H1 (cell line): ENCODE results near the gene GTF3C5. TPM values are rescaled to one million over a fixed set of nuclear protein-coding genes. Genes with fewer than 3 reads are reported as not detected.

Experiments used
- CTCF ChIA-PET: fragments of 300-600 bp; sonication (Branson Sonifier 250); formaldehyde crosslinking; loops from one replicate; lab custom pipeline; 2021; ENCODE audit not compliant: partially characterized antibody; lab: Charles Lee
- POLR2A ChIA-PET: fragments of 300-600 bp; sonication (Branson Sonifier 250); formaldehyde crosslinking; loops from one replicate; lab custom pipeline; 2021; ENCODE audit warnings: inconsistent platforms; ENCODE audit not compliant: partially characterized antibody; lab: Charles Lee
- DNase-seq, 2 experiments: peaks; one replicate each; pipeline versions ENCODE4 v3.0.0 to v3.0.0-alpha.2; 2010 to 2022; ENCODE audit warnings: low spot score in 2 of 2, low read depth in 1 of 2, mixed read lengths in 1 of 2
- FAIRE-seq: peaks from 2 replicates; lab custom pipeline; 2011; peaks lifted over from hg19 to GRCh38; lab: Jason Lieb, UNC
- H2AFZ ChIP-seq: 2 replicates; pipeline ENCODE4 v1.8.1; 2012; ENCODE audit warnings: low read length, inconsistent platforms
- H2AK5ac ChIP-seq: 2 replicates; pipeline ENCODE4 v1.6.1; 2013; ENCODE audit warnings: low read depth, low read length
- H2BK120ac ChIP-seq: replicated peaks from 2 replicates; pipeline ENCODE3; 2013; ENCODE audit warnings: low read depth, low read length, inconsistent platforms
- H2BK12ac ChIP-seq: 2 replicates; pipeline ENCODE4 v1.6.1; 2013; ENCODE audit warnings: low read depth, low read length
- H2BK15ac ChIP-seq: 2 replicates; pipeline ENCODE4 v1.6.1; 2013; ENCODE audit warnings: low read length
- H2BK20ac ChIP-seq: 2 replicates; pipeline ENCODE4 v1.6.1; 2013; ENCODE audit warnings: low read length
- H2BK5ac ChIP-seq: 2 replicates; pipeline ENCODE4 v1.6.1; 2013; ENCODE audit warnings: low read depth, low read length
- H3K14ac ChIP-seq: 2 replicates; pipeline ENCODE4 v1.6.1; 2013; ENCODE audit warnings: inconsistent platforms; ENCODE audit not compliant: insufficient read length
- H3K18ac ChIP-seq: 2 replicates; pipeline ENCODE4 v1.6.1; 2013; ENCODE audit warnings: low read length; ENCODE audit errors: extremely low read depth
- H3K23ac ChIP-seq: 2 replicates; pipeline ENCODE4 v1.6.1; 2013; ENCODE audit warnings: inconsistent platforms; ENCODE audit not compliant: insufficient read length
- H3K23me2 ChIP-seq: 2 replicates; pipeline ENCODE4 v1.6.1; 2013; ENCODE audit warnings: low read depth, low read length
- H3K27ac ChIP-seq: 2 replicates; pipeline ENCODE4 v1.6.1; 2011; ENCODE audit warnings: low read depth, low read length, inconsistent platforms
- H3K27me3 ChIP-seq, 4 experiments: replicated peaks in 1 of 4; 1 replicate in 1 of 4; 2 replicates in 3 of 4; pipeline versions ENCODE4 v1.6.1 to v1.8.1; 2011 to 2013; ENCODE audit warnings: low read length in 3 of 4, mild to moderate bottlenecking in 3 of 4, inconsistent platforms in 2 of 4, mixed read lengths in 2 of 4, moderate library complexity in 1 of 4; ENCODE audit not compliant: control insufficient read depth in 3 of 4, insufficient read depth in 3 of 4; ENCODE audit errors: extremely low read depth in 1 of 4
- H3K36me3 ChIP-seq, 4 experiments: 2 replicates each; pipeline versions ENCODE4 v1.6.1 to v1.8.1; 2011 to 2013; ENCODE audit warnings: mild to moderate bottlenecking in 4 of 4, low read length in 3 of 4, moderate library complexity in 2 of 4, control low read depth in 1 of 4, inconsistent platforms in 1 of 4; ENCODE audit not compliant: insufficient read depth in 4 of 4, control insufficient read depth in 2 of 4
- H3K4ac ChIP-seq: replicated peaks from 2 replicates; pipeline ENCODE3; 2013; ENCODE audit warnings: low read length, low read depth, mixed read lengths, inconsistent platforms; ENCODE audit not compliant: insufficient read length
- H3K4me1 ChIP-seq, 4 experiments: replicated peaks in 1 of 4; 1 replicate in 1 of 4; 2 replicates in 3 of 4; pipeline versions ENCODE4 v1.6.1 to v1.8.1; 2011 to 2013; ENCODE audit warnings: low read length in 3 of 4, inconsistent platforms in 2 of 4, mixed read lengths in 1 of 4; ENCODE audit not compliant: insufficient read depth in 4 of 4, control insufficient read depth in 3 of 4
- H3K4me2 ChIP-seq, 2 experiments: 2 replicates each; pipeline versions ENCODE4 v1.6.1 to v1.8.1; 2011 to 2013; ENCODE audit warnings: low read depth in 2 of 2, low read length in 2 of 2, control low read depth in 1 of 2, inconsistent platforms in 1 of 2, mild to moderate bottlenecking in 1 of 2; ENCODE audit not compliant: insufficient read depth in 1 of 2
- H3K4me3 ChIP-seq, 4 experiments: fragments of 200-600, 300-600 bp in 1 of 4; sonication (generic), shearing (Covaris generic), sonication (Bioruptor Twin) in 1 of 4; 2 replicates each; pipeline versions ENCODE4 v1.5.1 to v1.8.1; 2011 to 2016; ENCODE audit warnings: low read length in 4 of 4, low read depth in 3 of 4, control low read depth in 2 of 4, inconsistent platforms in 2 of 4, mild to moderate bottlenecking in 2 of 4, mixed read lengths in 1 of 4, moderate library complexity in 1 of 4; ENCODE audit not compliant: insufficient read depth in 2 of 4; ENCODE audit errors: extremely low read depth in 1 of 4
- H3K56ac ChIP-seq: replicated peaks from 2 replicates; pipeline ENCODE3; 2013; ENCODE audit warnings: low read depth, mild to moderate bottlenecking, mixed read lengths, low read length, inconsistent platforms; ENCODE audit not compliant: insufficient read length
- H3K79me1 ChIP-seq: 2 replicates; pipeline ENCODE4 v1.6.1; 2013; ENCODE audit warnings: low read depth, low read length, control low read depth
- H3K79me2 ChIP-seq, 2 experiments: 2 replicates each; pipeline versions ENCODE4 v1.6.1 to v1.8.1; 2012 to 2013; ENCODE audit warnings: low read length in 2 of 2, mild to moderate bottlenecking in 2 of 2, inconsistent platforms in 1 of 2; ENCODE audit not compliant: insufficient read depth in 2 of 2, control insufficient read depth in 1 of 2
- H3K9ac ChIP-seq, 4 experiments: replicated peaks in 1 of 4; 1 replicate in 1 of 4; 2 replicates in 3 of 4; pipeline versions ENCODE4 v1.6.1 to v1.8.1; 2011 to 2013; ENCODE audit warnings: low read depth in 3 of 4, low read length in 3 of 4, control low read depth in 2 of 4, mild to moderate bottlenecking in 2 of 4, moderate library complexity in 2 of 4, inconsistent platforms in 1 of 4; ENCODE audit errors: extremely low read depth in 1 of 4
- H3K9me3 ChIP-seq, 2 experiments: 2 replicates each; pipeline versions ENCODE4 v1.6.1 to v1.8.1; 2012 to 2013; ENCODE audit warnings: mild to moderate bottlenecking in 2 of 2, moderate library complexity in 2 of 2, control low read depth in 1 of 2, inconsistent platforms in 1 of 2, low read depth in 1 of 2, low read length in 1 of 2, mixed read lengths in 1 of 2; ENCODE audit not compliant: insufficient read depth in 2 of 2
- H4K20me1 ChIP-seq, 2 experiments: replicated peaks in 1 of 2; 2 replicates each; pipeline versions ENCODE3 to v1.8.1; 2011 to 2013; ENCODE audit warnings: inconsistent platforms in 2 of 2, low read length in 2 of 2, mild to moderate bottlenecking in 1 of 2; ENCODE audit not compliant: insufficient read depth in 2 of 2, control insufficient read depth in 1 of 2
- H4K5ac ChIP-seq: 2 replicates; pipeline ENCODE4 v1.6.1; 2013; ENCODE audit warnings: low read length, low read depth, mixed read lengths, inconsistent platforms; ENCODE audit not compliant: insufficient read length
- H4K8ac ChIP-seq: 2 replicates; pipeline ENCODE4 v1.8.0; 2013; ENCODE audit warnings: mild to moderate bottlenecking, moderate library complexity, low read length, inconsistent platforms; ENCODE audit not compliant: insufficient read depth; ENCODE audit errors: extremely low read depth
- H4K91ac ChIP-seq: replicated peaks from 2 replicates; pipeline ENCODE3; 2013; ENCODE audit warnings: low read length, mixed read lengths, inconsistent platforms; ENCODE audit not compliant: insufficient read length
- BACH1 ChIP-seq: IDR thresholded peaks from 2 replicates; pipeline ENCODE4 v1.6.1; 2012; ENCODE audit warnings: low read length, improper control_type of control experiment
- BRCA1 ChIP-seq: IDR thresholded peaks from 2 replicates; pipeline ENCODE4 v1.6.1; 2012; ENCODE audit warnings: low read depth, low read length, improper control_type of control experiment
- CBX8 ChIP-seq: fragments of 300-800, 300-1000 bp; sonication (generic); IDR thresholded peaks from 2 replicates; pipeline ENCODE4 v1.7.1; 2016; ENCODE audit warnings: low read depth, low read length, borderline replicate concordance
- CREB1 ChIP-seq: IDR thresholded peaks from 2 replicates; pipeline ENCODE4 v1.6.1; 2012; ENCODE audit warnings: inconsistent platforms
- EZH2 ChIP-seq: fragments of 200-600 bp; sonication (generic); IDR thresholded peaks from 2 replicates; pipeline ENCODE4 v1.7.1; 2012; ENCODE audit warnings: low read depth, mild to moderate bottlenecking, moderate library complexity, low read length, inconsistent platforms; ENCODE audit not compliant: severe bottlenecking
- KDM4A ChIP-seq: IDR thresholded peaks from one replicate; pipeline ENCODE4 v1.7.1; 2012; ENCODE audit warnings: low read depth, mild to moderate bottlenecking, moderate library complexity, low read length, inconsistent platforms; ENCODE audit not compliant: severe bottlenecking
- KDM5A ChIP-seq: fragments of 200-600 bp; IDR thresholded peaks from 2 replicates; pipeline ENCODE4 v1.7.1; 2012; ENCODE audit warnings: mild to moderate bottlenecking, low read length, inconsistent platforms, mixed read lengths
- PHF8 ChIP-seq: fragments of 200-600 bp; sonication (generic); conservative IDR thresholded peaks from 2 replicates; pipeline ENCODE4 v1.7.1; 2012; ENCODE audit warnings: low read depth, mild to moderate bottlenecking, inconsistent platforms, low read length, moderate library complexity
- RNF2 ChIP-seq: fragments of 200-900, 300-1000 bp; sonication (generic); IDR thresholded peaks from 2 replicates; pipeline ENCODE4 v1.7.1; 2016; ENCODE audit warnings: borderline replicate concordance, low read depth, mild to moderate bottlenecking, antibody characterized with exemption, low read length; ENCODE audit not compliant: poor library complexity, severe bottlenecking; ENCODE audit errors: missing control alignments
- SRF ChIP-seq: IDR thresholded peaks from 2 replicates; pipeline ENCODE4 v1.6.1; 2011; ENCODE audit warnings: mild to moderate bottlenecking, low read depth, low read length, moderate library complexity
- TAF1 ChIP-seq: IDR thresholded peaks from 2 replicates; pipeline ENCODE4 v1.6.1; 2011; ENCODE audit warnings: mild to moderate bottlenecking, low read depth, low read length
- WGBS, 2 experiments: shearing (Covaris generic) in 1 of 2; methylation state at CpG; one replicate each; pipeline versions ENCODE4 v1.1.6 to v1.1.7; 2013 to 2015; ENCODE audit warnings: low lambda C conversion rate in 2 of 2, mixed read lengths in 2 of 2, inconsistent platforms in 1 of 2, low coverage in 1 of 2, missing lambda C conversion rate in 1 of 2; ENCODE audit not compliant: insufficient replicate concordance in 2 of 2, insufficient coverage in 1 of 2, insufficient read length in 1 of 2; ENCODE audit errors: extremely low coverage in 1 of 2, missing lambda C conversion rate in 1 of 2; 5-methylcytosine and 5-hydroxymethylcytosine counted together
- polyA plus RNA-seq, 7 experiments: library from polyadenylated mRNA; depleted of rRNA in 3 of 7; stranded (reverse) in 5 of 7; unstranded in 2 of 7; fragments of >200 nt in 5 of 7; fragments of 200-250 nt in 2 of 7; gene quantifications; 1 replicate in 5 of 7; 2 replicates in 1 of 7; 4 replicates in 1 of 7; pipeline versions ENCODE4 v1.2.1 to v1.2.3, GENCODE V29; 2011 to 2013; ENCODE audit warnings: missing spikeins in 2 of 7, mixed read lengths in 2 of 7
- total RNA-seq: library from RNA; stranded (reverse); fragmentation: NEBNext Ultra II Directional; extraction: Animal tissue kit (Norgen Biotek cat#: 25700); gene quantifications from 2 replicates; pipeline ENCODE4 v1.2.1, GENCODE V29; 2021
- TF ChIP-seq, protein P1 (sequence below): IDR thresholded peaks from 2 replicates; pipeline ENCODE4 v1.6.1; 2011; ENCODE audit warnings: low read length, improper control_type of control experiment

GTF3C5 gene
- total and polyA plus RNA-seq, 2 of the 8 experiments (the other 6 are each of a cell fraction or from before 2014, with no cell fraction given): 78.7 to 87.1 TPM

DNA sequence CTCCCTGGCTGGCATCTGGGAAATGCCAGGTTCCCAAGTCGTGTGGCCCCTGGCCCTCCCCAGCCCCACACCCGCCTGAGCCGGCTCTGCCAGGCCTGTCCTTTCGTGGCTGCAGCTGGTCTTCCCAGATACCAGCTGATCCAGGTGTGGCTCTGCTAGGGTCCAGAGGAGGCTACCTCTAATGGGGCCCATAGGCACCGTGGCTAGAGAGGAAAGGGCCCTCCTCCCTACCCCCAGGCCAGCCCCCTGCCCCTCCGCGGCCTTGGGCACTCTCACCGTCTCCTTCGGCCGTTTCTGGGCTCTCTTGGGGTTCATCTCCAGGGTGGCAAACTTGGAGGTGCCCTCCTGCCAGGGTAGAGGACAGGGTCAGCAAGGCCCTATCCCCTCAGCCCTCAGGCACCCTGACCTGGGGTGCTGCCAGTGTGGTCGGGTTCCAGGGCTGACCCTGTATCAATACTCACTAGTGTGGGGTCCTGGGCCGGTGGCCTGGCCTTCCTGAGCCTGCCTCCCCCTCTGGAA lies 73.2 kb downstream of the GTF3C5 start:
- no peak overlapping the region for H4K91ac ChIP-seq
- H3K27me3 ChIP-seq: no peaks in the 10 kb centered on the region
- H2BK120ac ChIP-seq: no peak overlapping the region
- no peak overlapping the region for H3K23ac ChIP-seq
- H3K4me1 ChIP-seq: peaks cover 0 to 8% (median 3%) of the 10 kb centered on the region in 4 experiments; a peak in 3 of 7 replicates
- no peak overlapping the region for H3K14ac ChIP-seq
- H3K79me1 ChIP-seq: no peaks in the 10 kb centered on the region
- no peak overlapping the region for H2BK20ac ChIP-seq
- no peak overlapping the region; the same call in 1 of the 2 replicates for H4K8ac ChIP-seq
- peaks cover 2 to 11% of the 10 kb centered on the region in 2 experiments for H4K20me1 ChIP-seq
- ChIA-PET POLR2A (no interaction called here), CTCF (interaction anchor here (0.6 to 19.3 kb wide), 13 partner anchors 7 to 87 kb away, joined by 3 to 337 read pairs (median 16); partner anchors contain the start of gene RALGDS)
- H3K4me2 ChIP-seq: no peak overlapping the region
- DNase-seq (no peak), FAIRE-seq (no peak)
- H2BK5ac ChIP-seq: no peak overlapping the region
- H3K36me3 ChIP-seq: peaks cover 2 to 20% (median 5%) of the 10 kb centered on the region in 4 experiments; a peak in 7 of 8 replicates
- no peak overlapping the region for H3K27ac ChIP-seq
- no peak overlapping the region for H2AFZ ChIP-seq
- no peak overlapping the region for H3K56ac ChIP-seq
- H3K9ac ChIP-seq: no peak overlapping the region
- no peak overlapping the region for H2BK15ac ChIP-seq
- H3K4me3 ChIP-seq: no peak overlapping the region
- no peaks in the 10 kb centered on the region for H3K23me2 ChIP-seq
- 83% methylated on average over 10 of the region's 12 CpGs; no CpG with 5 or more reads in 1 of the 2 experiments for WGBS, 2 experiments
- H3K4ac ChIP-seq: no peak overlapping the region
- no peak overlapping the region for H2AK5ac ChIP-seq
- no peaks in the 10 kb centered on the region for H3K9me3 ChIP-seq
- no peak overlapping the region for H3K18ac ChIP-seq
- H3K79me2 ChIP-seq: no peaks in the 10 kb centered on the region
- no peak overlapping the region for H2BK12ac ChIP-seq
- H4K5ac ChIP-seq: no peak overlapping the region
- TF ChIP-seq BACH1 (no peak), KDM5A (no peak), CBX8 (no peak), KDM4A (no peak), TAF1 (no peak), BRCA1 (no peak), RNF2 (no peak), PHF8 (no peak), EZH2 (no peak), CREB1 (no peak), SRF (no peak)
- TF ChIP-seq, protein P1, sequence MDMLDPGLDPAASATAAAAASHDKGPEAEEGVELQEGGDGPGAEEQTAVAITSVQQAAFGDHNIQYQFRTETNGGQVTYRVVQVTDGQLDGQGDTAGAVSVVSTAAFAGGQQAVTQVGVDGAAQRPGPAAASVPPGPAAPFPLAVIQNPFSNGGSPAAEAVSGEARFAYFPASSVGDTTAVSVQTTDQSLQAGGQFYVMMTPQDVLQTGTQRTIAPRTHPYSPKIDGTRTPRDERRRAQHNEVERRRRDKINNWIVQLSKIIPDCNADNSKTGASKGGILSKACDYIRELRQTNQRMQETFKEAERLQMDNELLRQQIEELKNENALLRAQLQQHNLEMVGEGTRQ: no peak
